PC-3 (cell line): ENCODE data around the gene RERE. TPM values are rescaled to one million over a fixed set of nuclear protein-coding genes. Genes with fewer than 3 reads are reported as not detected.
A peak's percentile ranks its signal among the peaks of the same experiment; 100 is the strongest.

Experiments used
- ATAC-seq: fragments of 200-7000 bp; cut with Tn5 transposase; 2 replicates; pipeline ENCODE4 v1.9.1; 2020; ENCODE audit warnings: mild to moderate bottlenecking, moderate library complexity
- BruUV-seq: library from RNA; stranded (reverse); fragments of 400-500 nt; replicated peaks from 2 replicates; lab custom pipeline; 2021; lab: Mats Ljungman, UMichigan
- CTCF ChIA-PET: fragments of 300-600 bp; sonication (Branson Sonifier 250); formaldehyde crosslinking; loops from one replicate; lab custom pipeline; 2022; ENCODE audit warnings: antibody characterized with exemption; lab: Charles Lee
- POLR2A ChIA-PET: fragments of 300-600 bp; sonication (Branson Sonifier 250); formaldehyde crosslinking; loops from one replicate; lab custom pipeline; 2022; ENCODE audit warnings: antibody characterized with exemption; ENCODE audit not compliant: unreplicated experiment; lab: Charles Lee
- DNase-seq: peaks from one replicate; pipeline ENCODE4 v3.0.0-alpha.2; 2015
- H2AFZ ChIP-seq: fragments of 300-600 bp; sonication (generic); 2 replicates; pipeline ENCODE4 v1.6.0; 2016; ENCODE audit warnings: antibody characterized with exemption, low read length
- H3F3A ChIP-seq: fragments of 300-600 bp; sonication (generic); one replicate; pipeline ENCODE4 v1.6.0; 2017; ENCODE audit warnings: antibody characterized with exemption, low read length, control low read depth, mild to moderate bottlenecking; ENCODE audit not compliant: unreplicated experiment
- H3K27ac ChIP-seq: fragments of 300-600 bp; sonication (generic); 2 replicates; pipeline ENCODE4 v1.5.1; 2016; ENCODE audit warnings: mild to moderate bottlenecking, low read length
- H3K27me3 ChIP-seq: fragments of 300-600 bp; sonication (generic); 2 replicates; pipeline ENCODE4 v1.6.1; 2016; ENCODE audit warnings: low read length, mixed read lengths
- H3K36me3 ChIP-seq: fragments of 300-600 bp; sonication (generic); 2 replicates; pipeline ENCODE4 v1.6.1; 2016; ENCODE audit warnings: low read depth, mixed run types, low read length, mixed read lengths
- H3K4me1 ChIP-seq: fragments of 300-600 bp; sonication (generic); 2 replicates; pipeline ENCODE4 v1.5.1; 2016; ENCODE audit warnings: low read length; ENCODE audit not compliant: insufficient read depth
- H3K4me2 ChIP-seq: fragments of 300-600 bp; sonication (generic); 2 replicates; pipeline ENCODE4 v1.6.0; 2016; ENCODE audit warnings: low read length
- H3K4me3 ChIP-seq: fragments of 300-600 bp; sonication (generic); 2 replicates; pipeline ENCODE4 v1.5.1; 2016; ENCODE audit warnings: mild to moderate bottlenecking, low read length, mixed read lengths
- H3K79me2 ChIP-seq: fragments of 300-600 bp; sonication (generic); 2 replicates; pipeline ENCODE4 v1.6.1; 2017; ENCODE audit warnings: low read length, mixed read lengths
- H3K9ac ChIP-seq: fragments of 300-600 bp; sonication (generic); 2 replicates; pipeline ENCODE4 v1.6.0; 2016; ENCODE audit warnings: mild to moderate bottlenecking, low read length
- H3K9me2 ChIP-seq: fragments of 300-600 bp; sonication (generic); replicated peaks from 2 replicates; pipeline ENCODE4 v1.6.1; 2016; ENCODE audit warnings: mixed run types, low read length, mixed read lengths
- H3K9me3 ChIP-seq: fragments of 300-600 bp; sonication (generic); 2 replicates; pipeline ENCODE4 v1.6.1; 2016; ENCODE audit warnings: low read length, mixed read lengths
- H4K20me1 ChIP-seq: fragments of 300-600 bp; sonication (generic); 2 replicates; pipeline ENCODE4 v1.6.1; 2016; ENCODE audit warnings: low read length, mixed read lengths
- CTCF ChIP-seq: fragments of 300-600 bp; sonication (generic); conservative IDR thresholded peaks from 2 replicates; pipeline ENCODE4 v1.5.1; 2017; ENCODE audit warnings: antibody characterized with exemption, low read depth, mild to moderate bottlenecking, low read length
- EZH2 ChIP-seq: fragments of 300-600 bp; sonication (generic); IDR thresholded peaks from one replicate; pipeline ENCODE4 v1.6.1; 2017; ENCODE audit warnings: antibody characterized with exemption, mild to moderate bottlenecking, low read length; ENCODE audit not compliant: unreplicated experiment
- EZH2phosphoT487 ChIP-seq: fragments of 300-600 bp; sonication (generic); IDR thresholded peaks from 2 replicates; pipeline ENCODE4 v1.6.1; 2018; ENCODE audit warnings: mild to moderate bottlenecking, antibody characterized with exemption, low read length, borderline replicate concordance
- intact Hi-C: fragments of 100-400 bp; cut with micrococcal nuclease; formaldehyde crosslinking; loops from 2 replicates; pipeline ENCODE4 v1.9.0; 2023
- total RNA-seq: library from RNA; depleted of rRNA; stranded (reverse); fragments of >200 nt; gene quantifications from 2 replicates; pipeline ENCODE4 v1.2.3, GENCODE V29; 2014

The RERE gene
- total RNA-seq, 1 experiment from 2014 or later, result 24.2 TPM

- Histone ChIP-seq H3K4me1 (peaks cover 36% of the 10 kb centered on the region), H3K9me2 (no peaks in the 10 kb centered on the region), H3K9me3 (no peaks in the 10 kb centered on the region), H3K4me2 (peak overlapping the region; percentile 89; the same call in 1 of the 2 replicates), H4K20me1 (peaks cover 10% of the 10 kb centered on the region), H3F3A (no peaks in the 10 kb centered on the region), H2AFZ (no peak overlapping the region), H3K4me3 (no peak overlapping the region), H3K27me3 (no peaks in the 10 kb centered on the region), H3K9ac (no peak overlapping the region), H3K36me3 (no peaks in the 10 kb centered on the region), H3K27ac (no peak overlapping the region), H3K79me2 (peaks cover 95% of the 10 kb centered on the region)
- no peak for TF ChIP-seq CTCF
- TF ChIP-seq EZH2, result no peak
- TF ChIP-seq EZH2phosphoT487, result no peak
- BruUV-seq, result no TSS peak
- DNase-seq, result no peak
- ATAC-seq, result no peak
- ChIA-PET CTCF (interaction anchor here (1.0 to 1.2 kb wide), 2 partner anchors 19 to 21 kb away, joined by 4 to 6 read pairs; no protein-coding TSS in a partner anchor), POLR2A (no interaction called here)
- intact Hi-C loops, result loop anchor here (1.0 kb wide), 1 partner anchor 21 kb away; no protein-coding TSS in a partner anchor
Observed at GRCh38 chr1:8681911-8682310, 135.5 kb downstream of the RERE start.

DNA sequence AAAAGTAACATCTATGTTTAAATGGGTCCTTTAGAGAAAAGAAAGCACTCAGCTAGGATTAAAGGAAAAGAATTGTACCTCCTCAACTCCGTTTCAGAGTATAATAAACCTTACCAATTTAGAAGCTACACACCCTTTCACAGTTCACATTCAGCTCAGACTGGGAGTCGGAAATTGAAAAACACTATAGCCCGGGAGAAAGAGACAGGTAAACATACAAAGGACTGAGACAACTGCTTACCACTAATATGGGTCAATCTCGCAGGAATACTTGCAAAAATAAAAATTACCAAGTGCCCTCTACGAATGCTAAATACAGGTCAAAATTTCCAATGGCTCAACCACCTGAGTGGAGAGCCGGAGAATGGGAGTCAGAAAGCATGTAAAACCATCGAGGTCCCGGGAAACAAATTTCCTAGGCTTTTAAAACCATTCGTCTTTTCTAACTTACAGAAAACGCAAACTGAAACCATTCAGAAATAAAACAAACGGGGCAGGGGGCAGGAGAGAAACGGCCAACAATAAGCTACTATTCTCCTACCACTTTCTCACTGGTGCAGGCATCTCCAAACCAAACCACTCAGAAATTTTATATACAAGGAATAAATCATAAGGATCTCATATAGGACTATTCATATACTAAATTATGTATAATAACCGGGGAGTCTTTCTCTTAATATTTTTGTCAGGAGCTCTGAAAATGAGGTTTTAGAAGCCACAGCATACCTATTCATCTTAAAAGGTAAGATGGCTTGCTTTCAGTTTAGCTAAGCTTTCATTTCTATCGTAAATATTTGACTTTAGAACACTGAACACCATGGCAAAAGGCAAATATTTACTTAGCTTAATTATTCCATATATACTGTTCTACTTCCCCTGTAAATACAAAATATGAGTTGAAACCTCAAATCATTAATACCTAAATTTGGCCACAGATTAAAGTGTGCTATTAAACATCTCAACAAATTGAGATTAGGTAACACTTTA lies 136.5 kb downstream of the RERE start:
- CTCF ChIA-PET, result interaction anchor here (0.6 to 1.2 kb wide), 5 partner anchors 8 to 59 kb away, joined by 3 to 6 read pairs (median 4); no protein-coding TSS in a partner anchor
- intact Hi-C loops, result loop anchor here (1.0 kb wide), 1 partner anchor 22 kb away; no protein-coding TSS in a partner anchor
- no TSS peak for BruUV-seq

DNA sequence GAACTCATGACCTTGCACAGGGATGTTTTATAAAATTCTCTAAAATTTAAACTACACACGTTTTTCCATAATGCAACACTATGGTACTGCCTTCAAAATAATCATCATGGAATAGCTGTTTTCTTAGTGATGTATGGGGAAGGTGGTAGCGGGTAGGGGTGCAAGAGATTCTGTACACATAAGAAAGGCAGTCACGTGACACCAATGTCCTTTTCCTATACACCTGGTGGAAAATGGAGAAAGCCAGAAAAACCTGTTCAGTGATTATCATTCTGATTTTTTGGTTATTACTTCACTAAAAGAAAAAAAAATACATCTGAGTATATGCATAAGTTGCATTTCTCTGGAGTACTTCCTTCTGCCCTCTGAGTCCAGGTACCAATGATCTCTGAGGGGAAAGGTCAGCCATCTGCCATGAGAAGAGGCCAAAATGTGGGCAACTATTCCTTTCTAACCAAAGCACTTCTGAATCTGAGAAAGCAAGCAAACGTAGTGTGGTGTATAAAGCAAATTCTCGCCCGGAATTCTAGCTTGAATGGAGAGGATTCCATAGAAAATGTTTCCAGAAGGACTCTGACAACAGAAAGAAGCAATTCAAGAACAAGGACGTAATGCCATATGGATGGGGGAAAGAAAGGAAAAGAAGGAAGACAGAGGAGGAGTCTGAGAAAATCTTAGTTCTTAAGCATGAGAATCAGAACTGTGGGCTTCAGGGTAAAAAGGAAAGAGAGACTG lies 137.3 kb downstream of the RERE start:
- peaks cover 95% of the 10 kb centered on the region for H3K79me2 ChIP-seq
- H3K9ac ChIP-seq, result no peak overlapping the region; the same call in 1 of the 2 replicates
- H3K4me1 ChIP-seq, result peaks cover 40% of the 10 kb centered on the region
- H3K36me3 ChIP-seq, result no peaks in the 10 kb centered on the region
- 0 out of 2 replicates have a peak overlapping the region, but pooled peaks have one; percentile 4 for H3K27ac ChIP-seq
- intact Hi-C loops, result no loop called here
- H2AFZ ChIP-seq, result peak overlapping the region; percentile 8; the same call in 1 of the 2 replicates
- H3K27me3 ChIP-seq, result no peaks in the 10 kb centered on the region
- no peaks in the 10 kb centered on the region for H3K9me2 ChIP-seq
- BruUV-seq, result no TSS peak
- DNase-seq (no peak), ATAC-seq (no peak)
- no peak for TF ChIP-seq EZH2phosphoT487
- no peak for TF ChIP-seq EZH2
- no peak for TF ChIP-seq CTCF
- no peaks in the 10 kb centered on the region for H3F3A ChIP-seq
- ChIA-PET CTCF (interaction anchor here (0.6 kb wide), 1 partner anchor 13 kb away, joined by 4 read pairs; no protein-coding TSS in a partner anchor), POLR2A (no interaction called here)
- peak overlapping the region; percentile 89 for H3K4me2 ChIP-seq
- H3K9me3 ChIP-seq, result no peaks in the 10 kb centered on the region
- H4K20me1 ChIP-seq, result peaks cover 10% of the 10 kb centered on the region
- peak overlapping the region; percentile 70 for H3K4me3 ChIP-seq

More for the DNA sequence above, 136.5 kb downstream of the RERE start:
- peaks cover 10% of the 10 kb centered on the region for H4K20me1 ChIP-seq
- ATAC-seq (peak; percentile 72), DNase-seq (peak; percentile 28)
- peaks cover 35% of the 10 kb centered on the region for H3K4me1 ChIP-seq
- H3K4me2 ChIP-seq, result peak overlapping the region; percentile 89
- no peaks in the 10 kb centered on the region for H3K9me2 ChIP-seq
- peak overlapping the region; percentile 42 for H3K9ac ChIP-seq
- H3K9me3 ChIP-seq, result no peaks in the 10 kb centered on the region
- H3K36me3 ChIP-seq, result no peaks in the 10 kb centered on the region
- peak overlapping the region; percentile 8; the same call in 1 of the 2 replicates for H2AFZ ChIP-seq
- POLR2A ChIA-PET, result interaction anchor here (0.5 kb wide), 1 partner anchor 1897 kb away, joined by 3 read pairs; no protein-coding TSS in a partner anchor
- peaks cover 95% of the 10 kb centered on the region for H3K79me2 ChIP-seq
- H3K27ac ChIP-seq, result peak overlapping the region; percentile 4; the same call in 1 of the 2 replicates
- H3K4me3 ChIP-seq, result peak overlapping the region; percentile 70
- no peaks in the 10 kb centered on the region for H3F3A ChIP-seq
- H3K27me3 ChIP-seq, result no peaks in the 10 kb centered on the region
- TF ChIP-seq EZH2phosphoT487, result no peak
